Epidermal melanocyte (primary cell): ENCODE results near the gene ABI3BP.
"Not testable (repeated sequence)": the region's sequence is repeated elsewhere in the genome, so short reads cannot be mapped to it uniquely, and the experiment has no call there.

Source experiments
- DNase-seq: peaks from one replicate; pipeline ENCODE4 v3.0.0; 2011; ENCODE audit warnings: low spot score; ENCODE audit not compliant: insufficient read length

The ABI3BP gene

GRCh38 chr3:100953103-100953502, 40.1 kb downstream of the ABI3BP start:
- no peak for DNase-seq

- DNase-seq, result no peak
Observed at GRCh38 chr3:100947119-100947518, 46.1 kb downstream of the ABI3BP start.

GRCh38 chr3:100946096-100946495, 47.1 kb downstream of the ABI3BP start:
- DNase-seq, result not testable (repeated sequence)

- DNase-seq, result no peak
Observed at GRCh38 chr3:100941451-100941850, 51.8 kb downstream of the ABI3BP start.

GRCh38 chr3:100941041-100941440, 52.2 kb downstream of the ABI3BP start:
- DNase-seq, result no peak

- no peak for DNase-seq
Observed at GRCh38 chr3:100936931-100937330, 56.3 kb downstream of the ABI3BP start.

- no peak for DNase-seq
Observed at GRCh38 chr3:100932491-100932890, 60.7 kb downstream of the ABI3BP start.

- DNase-seq, result no peak
Observed at GRCh38 chr3:100928638-100929428, 64.4 kb downstream of the ABI3BP start.

- DNase-seq, result no peak
Observed at GRCh38 chr3:100927775-100928174, 65.4 kb downstream of the ABI3BP start.

GRCh38 chr3:100915706-100916495, 77.3 kb downstream of the ABI3BP start:
- no peak for DNase-seq

- no peak for DNase-seq
Observed at GRCh38 chr3:100913870-100914648, 79.2 kb downstream of the ABI3BP start.

GRCh38 chr3:100912976-100913545, 80.2 kb downstream of the ABI3BP start:
- no peak for DNase-seq

- no peak for DNase-seq
Observed at GRCh38 chr3:100912571-100912970, 80.7 kb downstream of the ABI3BP start.

- no peak for DNase-seq
Observed at GRCh38 chr3:100911956-100912355, 81.3 kb downstream of the ABI3BP start.

- no peak for DNase-seq
Observed at GRCh38 chr3:100910986-100911385, 82.2 kb downstream of the ABI3BP start.

- no peak for DNase-seq
Observed at GRCh38 chr3:100902572-100902971, 90.6 kb downstream of the ABI3BP start.

- no peak for DNase-seq
Observed at GRCh38 chr3:100900671-100901335, 92.4 kb downstream of the ABI3BP start.

- DNase-seq, result no peak
Observed at GRCh38 chr3:100899440-100900091, 93.7 kb downstream of the ABI3BP start.

- DNase-seq, result no peak
Observed at GRCh38 chr3:100898681-100899080, 94.5 kb downstream of the ABI3BP start.

GRCh38 chr3:100896994-100897393, 96.2 kb downstream of the ABI3BP start:
- DNase-seq, result no peak
